ENCODE results near the gene TCTN3. TPM values are rescaled to one million over a fixed set of nuclear protein-coding genes. Genes with fewer than 3 reads are reported as not detected.

Gene TCTN3
- total and polyA plus RNA-seq, 2 of the 13 experiments (the other 11 are each of a cell fraction or from before 2014, with no cell fraction given) = 53.3 to 60.0 TPM

DNA sequence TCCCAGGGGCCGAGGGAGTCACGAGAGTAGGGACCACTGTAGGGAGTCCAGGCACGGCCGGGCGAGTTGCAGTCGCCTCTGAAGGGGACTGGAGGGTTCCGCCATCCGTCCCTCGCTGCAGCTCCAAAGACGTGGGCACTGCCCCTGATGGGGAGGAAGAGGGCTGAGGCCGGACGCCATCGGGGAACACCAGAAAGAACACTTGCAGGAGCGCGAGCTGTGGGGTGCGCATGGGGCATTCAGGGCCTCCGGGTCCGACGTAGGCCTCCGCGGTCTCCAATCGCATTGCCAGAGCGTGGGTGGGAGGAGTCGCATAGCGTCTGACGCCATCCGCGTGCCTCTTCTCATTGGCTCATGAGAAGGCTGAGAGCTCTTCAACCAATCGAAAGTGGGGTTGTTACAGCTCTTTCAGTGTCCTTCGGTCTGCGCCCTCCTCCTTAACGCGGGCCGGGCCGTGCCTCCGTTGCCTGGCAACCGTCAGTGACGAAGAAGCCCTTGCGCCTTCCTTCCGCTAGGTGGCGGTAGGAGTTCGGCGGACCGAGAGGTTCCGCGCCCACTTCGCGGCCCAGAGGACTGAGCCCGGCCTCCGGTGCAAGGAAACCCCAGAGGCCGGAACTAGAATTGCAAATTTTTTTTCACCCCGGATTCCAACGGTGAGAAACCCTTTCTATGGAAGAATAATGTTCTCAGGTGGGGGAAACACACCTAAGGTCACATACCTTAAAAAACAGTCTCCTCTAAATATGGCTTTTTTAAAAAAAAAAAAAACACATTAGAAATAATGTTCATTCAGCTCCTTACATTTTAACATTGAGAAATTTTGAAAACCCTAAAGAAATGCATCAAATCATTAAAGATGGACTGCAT is at the start of gene TCTN3 (continued):
- TF ChIP-seq NAIF1 (CRISPR knock-in tag; IDR thresholded peaks at IDR 0.05; ENCODE audit: borderline replicate concordance) (peak; percentile 94), ZNF180 (CRISPR knock-in tag; IDR thresholded peaks at IDR 0.05; ENCODE audit: borderline replicate concordance, low read depth) (no peak), DR1 (CRISPR knock-in tag; IDR thresholded peaks at IDR 0.05) (peak; percentile 76; the same call in 1 of the 2 replicates), ZNF549 (CRISPR knock-in tag; IDR thresholded peaks at IDR 0.05) (no peak), ZNF839 (CRISPR knock-in tag; IDR thresholded peaks at IDR 0.05; ENCODE audit: borderline replicate concordance) (0 out of 2 replicates have a peak, but pooled peaks have one; percentile 25), CHD2 (IDR thresholded peaks at IDR 0.05; ENCODE audit: low read depth, low read length) (no peak), NFYC (CRISPR knock-in tag; IDR thresholded peaks at IDR 0.05) (peak; percentile 95), MED13 (CRISPR knock-in tag; IDR thresholded peaks at IDR 0.05) (no peak), HCFC1 (IDR thresholded peaks at IDR 0.05; ENCODE audit: low read depth, low read length) (peak; percentile 48), SYNCRIP (IDR thresholded peaks at IDR 0.05; ENCODE audit: insufficient read depth, low read depth, low read length) (no peak), RARA (CRISPR knock-in tag; IDR thresholded peaks at IDR 0.05) (no peak), PRPF4 (IDR thresholded peaks at IDR 0.05; ENCODE audit: low read depth, low read length, poor library complexity, severe bottlenecking) (no peak), CREM (IDR thresholded peaks at IDR 0.05) (peak; percentile 94), CREM (CRISPR knock-in tag; IDR thresholded peaks at IDR 0.05) (no peak), ZMYM2 (CRISPR knock-in tag; IDR thresholded peaks at IDR 0.05) (peak; percentile 98), KDM4B (CRISPR knock-in tag; IDR thresholded peaks at IDR 0.05) (no peak), SMAD3 (CRISPR knock-in tag; IDR thresholded peaks at IDR 0.05) (peak; percentile 25; the same call in 1 of the 2 replicates), ZNF713 (CRISPR knock-in tag; IDR thresholded peaks at IDR 0.05) (no peak), BHLHE40 (IDR thresholded peaks at IDR 0.05; ENCODE audit: low read length) (peak; percentile 72), ZC3H4 (CRISPR knock-in tag; IDR thresholded peaks at IDR 0.05; ENCODE audit: borderline replicate concordance) (no peak), ZNF264 (CRISPR knock-in tag; IDR thresholded peaks at IDR 0.05) (0 out of 2 replicates have a peak, but pooled peaks have one; percentile 30), FOXK2 (IDR thresholded peaks at IDR 0.05) (no peak)
- TF ChIP-seq, protein P1, sequence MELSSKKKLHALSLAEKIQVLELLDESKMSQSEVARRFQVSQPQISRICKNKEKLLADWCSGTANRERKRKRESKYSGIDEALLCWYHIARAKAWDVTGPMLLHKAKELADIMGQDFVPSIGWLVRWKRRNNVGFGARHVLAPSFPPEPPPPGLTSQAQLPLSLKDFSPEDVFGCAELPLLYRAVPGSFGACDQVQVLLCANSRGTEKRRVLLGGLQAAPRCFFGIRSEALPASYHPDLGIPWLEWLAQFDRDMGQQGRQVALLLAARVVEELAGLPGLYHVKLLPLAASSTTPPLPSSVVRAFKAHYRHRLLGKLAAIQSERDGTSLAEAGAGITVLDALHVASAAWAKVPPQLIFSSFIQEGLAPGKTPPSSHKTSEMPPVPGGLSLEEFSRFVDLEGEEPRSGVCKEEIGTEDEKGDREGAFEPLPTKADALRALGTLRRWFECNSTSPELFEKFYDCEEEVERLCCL (CRISPR knock-in tag; IDR thresholded peaks at IDR 0.05; ENCODE audit: borderline replicate concordance) = no peak
- TF ChIP-seq, protein P2, sequence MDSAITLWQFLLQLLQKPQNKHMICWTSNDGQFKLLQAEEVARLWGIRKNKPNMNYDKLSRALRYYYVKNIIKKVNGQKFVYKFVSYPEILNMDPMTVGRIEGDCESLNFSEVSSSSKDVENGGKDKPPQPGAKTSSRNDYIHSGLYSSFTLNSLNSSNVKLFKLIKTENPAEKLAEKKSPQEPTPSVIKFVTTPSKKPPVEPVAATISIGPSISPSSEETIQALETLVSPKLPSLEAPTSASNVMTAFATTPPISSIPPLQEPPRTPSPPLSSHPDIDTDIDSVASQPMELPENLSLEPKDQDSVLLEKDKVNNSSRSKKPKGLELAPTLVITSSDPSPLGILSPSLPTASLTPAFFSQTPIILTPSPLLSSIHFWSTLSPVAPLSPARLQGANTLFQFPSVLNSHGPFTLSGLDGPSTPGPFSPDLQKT (CRISPR knock-in tag; IDR thresholded peaks at IDR 0.05; ENCODE audit: borderline replicate concordance) = no peak

Data from HepG2 (cell line).